Urinary bladder (tissue), 4 donors: Measurements from ENCODE around the gene LAMC3. TPM values are rescaled to one million over a fixed set of nuclear protein-coding genes. Genes with fewer than 3 reads are reported as not detected.
"Not testable (repeated sequence)": the region's sequence is repeated elsewhere in the genome, so short reads cannot be mapped to it uniquely, and the experiment has no call there.

ENCODE experiments used
- DNase-seq: peaks from one replicate; pipeline ENCODE4 v3.0.0-alpha.2; 2015; ENCODE audit errors: extremely low spot score
- H3K27ac ChIP-seq: one replicate; pipeline ENCODE4 v1.5.1; 2013; ENCODE audit warnings: low read depth, mild to moderate bottlenecking, moderate library complexity
- H3K36me3 ChIP-seq: one replicate; pipeline ENCODE4 v1.6.1; 2013; ENCODE audit warnings: mild to moderate bottlenecking, moderate library complexity; ENCODE audit not compliant: insufficient read depth
- H3K4me1 ChIP-seq: one replicate; pipeline ENCODE4 v1.6.1; 2013; ENCODE audit warnings: mild to moderate bottlenecking, moderate library complexity; ENCODE audit not compliant: insufficient read depth
- H3K4me3 ChIP-seq: one replicate; pipeline ENCODE4 v1.5.1; 2013; ENCODE audit warnings: low read depth, low read length
- WGBS: extraction: QIAGEN DNeasy Blood & Tissue Kit; methylation state at CpG from one replicate; pipeline ENCODE4 v1.1.7; 2013; 5-methylcytosine and 5-hydroxymethylcytosine counted together
- polyA plus RNA-seq: library from polyadenylated mRNA; stranded (reverse); fragments of 200-250 nt; gene quantifications from one replicate; pipeline ENCODE4 v1.2.3, GENCODE V29; 2013
- total RNA-seq: library from RNA; depleted of rRNA; stranded (reverse); fragments of >200 nt; gene quantifications from one replicate; pipeline ENCODE4 v1.2.3, GENCODE V29; 2014
- donor health status: healthy with polysubstance abuse.
- donor health status: healthy.

The LAMC3 gene
- total and polyA plus RNA-seq, 2 donors, result 12.2 to 37.1 TPM

- 83% methylated on average over 9 of the region's 9 CpGs for WGBS
- no peak for DNase-seq
- Histone ChIP-seq H3K36me3 (no peaks in the 10 kb centered on the region), H3K4me3 (no peak overlapping the region), H3K27ac (no peak overlapping the region), H3K4me1 (no peaks in the 10 kb centered on the region)
Measured at GRCh38 chr9:131103024-131103423, 94.0 kb downstream of the LAMC3 start.

DNA sequence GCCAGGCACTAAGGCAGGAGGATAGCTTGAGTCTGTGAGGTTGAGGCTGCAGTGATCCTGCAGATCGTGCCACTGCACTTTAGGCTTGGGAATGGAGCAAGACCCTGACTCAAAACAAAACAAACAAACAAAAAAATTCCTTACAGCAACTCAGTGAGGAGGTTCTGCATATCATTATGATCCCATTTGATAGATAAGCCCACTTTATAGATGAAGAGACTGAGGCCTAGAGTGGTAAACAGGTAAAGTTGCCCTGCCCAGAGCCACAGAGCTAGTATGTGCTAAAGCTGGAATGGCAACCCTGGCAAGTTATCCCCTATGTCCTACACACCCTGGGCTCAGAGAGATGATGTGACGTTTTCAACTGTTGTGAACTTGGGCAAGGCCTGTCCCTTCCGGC lies 94.6 kb downstream of the LAMC3 start:
- DNase-seq, result no peak
- Histone ChIP-seq H3K36me3 (no peaks in the 10 kb centered on the region), H3K4me1 (no peaks in the 10 kb centered on the region), H3K4me3 (no peak overlapping the region), H3K27ac (no peak overlapping the region)
- WGBS, result 90% methylated on average over 3 of the region's 3 CpGs

- DNase-seq, result no peak
- no peaks in the 10 kb centered on the region for H3K36me3 ChIP-seq
- 71% methylated on average over 5 of the region's 5 CpGs for WGBS
- H3K27ac ChIP-seq, result no peak overlapping the region
- no peaks in the 10 kb centered on the region for H3K4me1 ChIP-seq
- H3K4me3 ChIP-seq, result no peak overlapping the region
Measured at GRCh38 chr9:131104016-131104740, 95.2 kb downstream of the LAMC3 start.

GRCh38 chr9:131105952-131106351 lies 97.0 kb downstream of the LAMC3 start:
- no peaks in the 10 kb centered on the region for H3K36me3 ChIP-seq
- H3K4me1 ChIP-seq, result no peaks in the 10 kb centered on the region
- WGBS, result 89% methylated on average over 8 of the region's 8 CpGs
- DNase-seq, result no peak
- no peak overlapping the region for H3K27ac ChIP-seq
- H3K4me3 ChIP-seq, result no peak overlapping the region

DNA sequence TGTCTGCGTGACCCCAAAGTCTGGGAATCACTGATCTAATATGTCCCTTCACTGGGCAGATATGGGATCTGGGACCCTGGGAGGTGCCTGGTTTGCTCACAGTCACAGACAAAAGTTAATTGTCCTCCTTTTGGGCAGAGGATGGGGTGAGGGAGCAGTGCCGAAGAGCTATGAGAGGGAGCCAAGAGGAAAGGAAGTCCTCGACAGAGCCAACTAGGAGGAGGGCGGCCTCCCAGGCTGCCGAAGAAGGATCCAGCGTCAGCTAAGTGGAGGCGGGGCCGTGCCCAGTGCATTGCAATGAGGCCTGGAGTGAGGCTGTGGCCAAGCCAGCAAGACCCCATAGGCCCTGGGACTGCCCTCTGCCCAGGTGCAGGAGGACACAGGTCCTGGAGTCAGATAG lies 98.8 kb downstream of the LAMC3 start:
- DNase-seq, result no peak
- 65% methylated on average over 8 of the region's 8 CpGs for WGBS
- Histone ChIP-seq H3K36me3 (no peaks in the 10 kb centered on the region), H3K4me1 (no peaks in the 10 kb centered on the region), H3K4me3 (no peak overlapping the region), H3K27ac (no peak overlapping the region)

DNA sequence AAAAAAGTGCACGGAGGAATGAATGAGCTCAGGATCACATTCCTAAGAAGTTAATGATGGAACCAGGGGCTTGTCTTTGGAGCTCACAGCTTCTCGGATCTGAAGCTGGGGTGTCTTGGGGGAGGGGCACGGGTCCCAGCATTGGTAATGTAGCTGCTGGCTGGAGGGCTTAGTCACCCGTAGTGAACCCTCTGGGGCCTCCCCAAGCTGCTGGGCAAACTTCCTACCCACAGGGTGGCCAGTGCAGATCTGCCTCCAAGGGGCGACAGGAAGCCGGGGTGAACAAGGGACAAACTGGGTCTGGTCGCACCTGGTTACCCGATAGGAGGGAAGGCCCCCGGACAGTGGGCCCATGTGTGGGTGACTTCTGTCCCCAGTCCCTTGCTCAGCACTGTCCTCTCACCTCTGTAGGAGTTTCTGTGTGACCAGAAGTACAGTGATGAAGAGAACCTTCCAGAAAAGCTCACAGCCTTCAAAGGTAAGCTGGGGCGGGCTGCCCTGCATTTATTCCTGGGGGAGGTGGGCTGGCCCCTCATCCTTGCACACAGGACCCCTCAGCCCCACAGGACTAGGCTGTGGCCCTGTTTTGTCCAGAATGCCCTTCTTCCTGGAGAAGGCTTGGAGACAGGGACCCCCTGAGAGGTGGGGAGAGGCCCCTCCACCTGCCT lies 102.3 kb downstream of the LAMC3 start:
- 63% methylated on average over 10 of the region's 10 CpGs for WGBS
- no peak overlapping the region for H3K27ac ChIP-seq
- no peak for DNase-seq
- no peak overlapping the region for H3K4me3 ChIP-seq
- no peaks in the 10 kb centered on the region for H3K36me3 ChIP-seq
- H3K4me1 ChIP-seq, result no peaks in the 10 kb centered on the region

- Histone ChIP-seq H3K4me1 (no peaks in the 10 kb centered on the region), H3K4me3 (no peak overlapping the region), H3K36me3 (no peaks in the 10 kb centered on the region), H3K27ac (no peak overlapping the region)
- WGBS, result 85% methylated on average over 24 of the region's 25 CpGs
- no peak for DNase-seq
Measured at GRCh38 chr9:131111854-131112311, 102.9 kb downstream of the LAMC3 start.

DNA sequence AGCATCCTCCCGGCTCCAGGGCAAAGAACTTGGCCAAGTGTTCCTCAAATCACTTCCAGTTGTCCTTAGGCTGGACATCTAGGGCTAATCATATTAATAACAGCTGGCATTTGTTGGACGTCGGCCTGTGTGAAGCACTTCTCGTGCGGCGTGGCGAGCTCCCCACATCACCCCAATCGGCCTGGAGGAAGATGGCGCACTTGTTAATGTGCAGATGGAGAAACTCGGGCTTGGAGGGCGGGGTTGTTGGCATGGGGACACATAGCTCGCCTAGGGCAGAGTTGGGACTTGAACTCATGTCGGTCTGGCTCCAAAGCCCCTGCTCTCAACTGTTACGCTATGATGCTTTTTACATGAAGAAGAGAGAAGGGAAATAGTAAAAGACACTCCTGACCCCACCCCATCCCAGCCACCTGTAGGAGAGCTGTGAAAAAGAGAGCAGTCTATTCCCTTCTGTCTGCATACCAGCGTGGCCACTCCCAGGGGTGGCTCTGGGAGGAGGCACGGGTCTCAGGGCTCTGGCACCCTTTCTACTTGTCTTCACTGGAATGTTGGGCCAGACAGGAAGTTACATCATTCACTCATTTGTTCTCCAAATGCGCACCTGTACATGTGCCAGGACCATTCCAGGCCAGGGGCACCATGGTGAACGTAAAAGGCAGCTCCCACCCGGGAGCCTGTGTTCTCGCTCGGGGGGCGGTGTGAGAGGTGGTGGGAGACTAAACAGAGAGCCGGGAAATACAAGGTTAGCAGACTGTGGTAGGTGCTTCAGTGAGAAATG lies 103.6 kb downstream of the LAMC3 start:
- WGBS, result 87% methylated on average over 23 of the region's 23 CpGs
- no peaks in the 10 kb centered on the region for H3K36me3 ChIP-seq
- no peak for DNase-seq
- H3K4me1 ChIP-seq, result no peaks in the 10 kb centered on the region
- H3K4me3 ChIP-seq, result no peak overlapping the region
- H3K27ac ChIP-seq, result no peak overlapping the region

- WGBS, result 83% methylated on average over 8 of the region's 8 CpGs
- no peak overlapping the region for H3K4me3 ChIP-seq
- H3K27ac ChIP-seq, result no peak overlapping the region
- no peaks in the 10 kb centered on the region for H3K36me3 ChIP-seq
- no peaks in the 10 kb centered on the region for H3K4me1 ChIP-seq
- no peak for DNase-seq
Measured at GRCh38 chr9:131113655-131114054, 104.7 kb downstream of the LAMC3 start.

- no peak overlapping the region for H3K4me3 ChIP-seq
- no peaks in the 10 kb centered on the region for H3K4me1 ChIP-seq
- WGBS, result 90% methylated on average over 8 of the region's 8 CpGs
- no peak overlapping the region for H3K27ac ChIP-seq
- DNase-seq, result no peak
- no peaks in the 10 kb centered on the region for H3K36me3 ChIP-seq
Measured at GRCh38 chr9:131114084-131114535, 105.1 kb downstream of the LAMC3 start.

DNA sequence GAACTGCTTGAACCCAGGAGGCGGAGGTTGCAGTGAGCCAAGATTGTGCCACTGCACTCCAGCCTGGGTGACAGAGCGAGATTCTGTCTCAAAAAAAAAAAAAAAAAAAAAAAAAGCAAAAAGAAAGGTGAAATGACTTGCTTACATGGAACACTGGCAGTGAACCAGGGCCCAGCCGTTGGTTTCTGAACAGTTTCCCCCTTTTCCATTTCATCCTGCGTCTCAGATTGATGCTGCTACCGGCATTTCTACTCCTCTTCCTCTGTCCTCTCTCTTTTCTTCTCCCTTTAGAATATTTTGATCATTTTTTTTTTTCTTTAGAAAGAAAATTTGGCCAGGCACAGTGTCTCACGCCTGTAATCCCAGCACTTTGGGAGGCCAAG lies 106.4 kb downstream of the LAMC3 start:
- not testable (repeated sequence) for H3K36me3 ChIP-seq, H3K27ac ChIP-seq, H3K4me3 ChIP-seq, H3K4me1 ChIP-seq, DNase-seq
- WGBS, result 87% methylated on average over 5 of the region's 6 CpGs

DNA sequence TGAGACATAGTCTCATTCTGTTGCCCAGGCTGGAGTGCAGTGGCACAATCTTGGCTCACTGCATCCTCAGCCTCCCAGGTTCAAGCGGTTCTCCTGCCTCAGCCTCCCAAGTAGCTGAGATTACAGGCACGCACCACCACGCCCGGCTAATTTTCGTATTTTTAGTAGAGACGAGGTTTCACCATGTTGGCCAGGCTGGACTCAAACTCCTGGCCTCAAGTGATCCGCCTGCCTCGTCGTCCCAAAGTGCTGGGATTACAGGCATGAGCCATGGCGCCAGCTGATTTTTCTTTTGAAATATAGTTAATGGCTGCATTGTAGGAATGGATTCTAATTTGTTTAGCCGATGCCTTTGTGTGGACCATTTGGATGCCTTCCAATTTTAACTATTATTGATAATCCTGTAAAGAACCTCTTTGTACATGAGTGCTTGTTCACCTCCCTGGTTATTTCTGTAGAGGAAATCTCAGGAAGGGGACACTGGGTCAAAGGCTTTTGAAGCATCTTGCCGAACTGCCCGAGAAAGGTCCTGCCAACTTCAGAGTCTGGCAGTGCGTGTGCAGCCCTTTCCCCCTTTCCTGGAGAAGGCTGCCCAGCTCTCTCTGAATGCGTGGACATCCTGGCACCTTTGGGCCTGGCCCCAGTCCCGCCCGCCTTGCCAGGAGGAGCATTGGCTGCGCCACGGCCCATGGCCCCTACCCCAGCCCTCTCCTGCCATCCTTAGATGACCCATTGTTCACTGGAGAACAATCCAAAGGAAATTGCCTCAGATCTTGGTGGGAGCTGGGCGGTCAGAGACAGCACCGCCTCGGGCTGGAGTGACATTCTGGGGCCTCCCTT lies 107.5 kb downstream of the LAMC3 start:
- Histone ChIP-seq H3K36me3 (no peaks in the 10 kb centered on the region), H3K4me1 (no peaks in the 10 kb centered on the region), H3K27ac (no peak overlapping the region), H3K4me3 (no peak overlapping the region)
- WGBS, result 87% methylated on average over 22 of the region's 22 CpGs
- no peak for DNase-seq

DNA sequence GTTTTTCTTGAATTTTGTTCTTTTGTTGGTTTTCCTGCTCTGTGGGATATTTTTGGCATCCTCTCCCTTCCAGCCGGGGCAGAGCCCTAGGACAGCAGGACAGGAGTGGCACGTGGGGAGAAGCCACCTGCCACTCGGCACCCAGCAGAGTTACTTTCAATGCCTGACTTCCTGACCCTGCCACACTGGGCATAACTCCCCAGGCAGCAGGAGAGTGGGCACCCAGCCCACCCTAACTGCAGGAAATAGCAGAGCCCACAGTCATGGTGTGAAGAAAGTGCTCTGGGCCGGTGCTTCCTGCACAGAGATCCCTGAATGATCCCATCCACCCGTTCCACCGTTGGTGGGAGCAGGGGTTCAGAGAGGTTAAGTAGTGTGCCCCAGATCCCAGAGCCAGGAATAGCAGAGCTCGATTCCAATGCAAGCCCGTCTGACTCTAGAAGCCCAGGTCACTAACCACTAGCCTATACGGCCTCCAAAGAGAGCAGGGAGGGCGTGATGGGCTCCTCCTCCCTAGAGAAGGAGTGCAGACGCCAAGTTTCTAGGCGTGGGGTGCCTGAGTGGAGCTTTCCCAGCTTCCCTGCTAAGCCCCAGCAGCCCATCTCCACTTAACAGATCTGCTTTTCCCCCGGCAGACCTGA lies 108.3 kb downstream of the LAMC3 start:
- no peaks in the 10 kb centered on the region for H3K4me1 ChIP-seq
- no peak for DNase-seq
- WGBS, result 73% methylated on average over 13 of the region's 13 CpGs
- H3K4me3 ChIP-seq, result no peak overlapping the region
- no peak overlapping the region for H3K27ac ChIP-seq
- no peaks in the 10 kb centered on the region for H3K36me3 ChIP-seq
